ENCODE results near the gene GAA. TPM values are rescaled to one million over a fixed set of nuclear protein-coding genes. Genes with fewer than 3 reads are reported as not detected.

The GAA gene
- total RNA-seq, 1 donor from 2014 or later = 47.7 TPM

DNA sequence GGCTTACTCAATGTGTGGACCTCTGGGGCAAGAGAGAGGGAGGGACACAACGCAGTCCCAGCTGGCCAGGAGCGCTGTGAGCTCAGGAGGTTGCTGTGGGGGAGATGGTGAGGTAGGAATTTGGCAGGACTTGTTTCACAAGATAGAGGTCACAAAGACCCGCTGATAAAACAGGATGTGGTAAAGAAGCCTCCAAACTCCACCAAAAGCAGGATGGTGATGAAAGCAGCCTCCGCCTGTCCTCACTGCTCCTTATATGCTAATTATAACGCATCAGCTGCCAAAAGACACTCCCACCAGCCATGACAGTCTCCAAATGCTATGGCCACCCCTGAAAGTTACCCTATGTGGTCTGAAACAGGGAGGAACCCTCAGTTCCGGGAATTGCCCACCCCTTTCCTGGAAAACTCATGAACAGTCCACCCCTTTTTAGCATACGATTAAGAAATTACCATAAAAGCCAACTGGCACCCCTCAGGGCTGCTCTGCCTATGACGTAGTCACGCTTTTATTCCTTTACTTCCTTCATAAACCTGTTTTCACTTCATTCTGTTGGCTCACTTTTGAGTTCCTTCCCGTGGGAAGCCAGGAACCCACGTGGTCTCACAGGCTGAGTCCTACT lies 50.8 kb downstream of the GAA start:
- FAIRE-seq = no peak
- no peak overlapping the region for H3K4me3 Mint-ChIP-seq (ENCODE audit: unreplicated experiment)
- H3K27ac ChIP-seq (ENCODE audit: low read depth, low read length) = peak overlapping the region; percentile 50

DNA sequence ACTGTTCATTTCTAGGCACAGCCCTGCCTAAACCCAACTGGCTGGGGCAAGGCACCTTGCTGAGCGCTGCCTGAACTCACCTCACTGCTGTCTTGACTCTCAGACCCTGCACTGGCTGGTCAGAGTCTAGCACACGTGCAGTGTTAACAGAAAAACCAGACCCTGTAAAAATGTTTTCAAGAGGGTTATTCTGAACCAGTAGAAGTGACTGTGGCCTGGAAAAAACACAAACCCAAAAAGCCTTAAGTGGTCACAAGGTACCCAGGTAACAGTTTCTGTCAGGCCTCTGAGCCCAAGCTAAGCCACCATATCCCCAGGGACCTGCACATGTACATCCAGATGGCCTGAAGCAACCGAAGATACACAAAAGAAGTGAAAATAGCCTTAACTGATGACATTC lies 51.6 kb downstream of the GAA start:
- no peak for FAIRE-seq

More for the DNA sequence above, 50.8 kb downstream of the GAA start:
- Histone ChIP-seq H3K9me3 (ENCODE audit: insufficient read depth, low read depth, low read length) (peaks cover 5% of the 10 kb centered on the region), H3K9ac (ENCODE audit: low read length) (no peak overlapping the region), H2AFZ (ENCODE audit: low read depth, low read length) (peak overlapping the region; percentile 3), H3K79me2 (ENCODE audit: insufficient read depth, low read length) (peaks cover 10% of the 10 kb centered on the region), H3K4me2 (ENCODE audit: low read length) (peak overlapping the region; percentile 53), H3K36me3 (ENCODE audit: insufficient read depth, low read length) (no peaks in the 10 kb centered on the region), H3K4me1 (ENCODE audit: insufficient read depth, low read length) (peaks cover 14% of the 10 kb centered on the region), H3K4me3 (ENCODE audit: insufficient read depth, low read depth, low read length) (no peak overlapping the region), H3K27me3 (ENCODE audit: insufficient read depth, low read length) (no peaks in the 10 kb centered on the region), H4K20me1 (ENCODE audit: insufficient read depth, low read length) (no peaks in the 10 kb centered on the region)
- H3K27me3 Mint-ChIP-seq (ENCODE audit: low read depth, unreplicated experiment) = no peaks in the 10 kb centered on the region
- peak; percentile 90 for DNase-seq (ENCODE audit: low read depth)
- peaks cover 19% of the 10 kb centered on the region for H3K4me1 Mint-ChIP-seq (ENCODE audit: low read depth, unreplicated experiment)
- TF ChIP-seq EZH2 (IDR thresholded peaks at IDR 0.05; ENCODE audit: insufficient read depth, low read length) = no peak
- TF ChIP-seq, protein P1, sequence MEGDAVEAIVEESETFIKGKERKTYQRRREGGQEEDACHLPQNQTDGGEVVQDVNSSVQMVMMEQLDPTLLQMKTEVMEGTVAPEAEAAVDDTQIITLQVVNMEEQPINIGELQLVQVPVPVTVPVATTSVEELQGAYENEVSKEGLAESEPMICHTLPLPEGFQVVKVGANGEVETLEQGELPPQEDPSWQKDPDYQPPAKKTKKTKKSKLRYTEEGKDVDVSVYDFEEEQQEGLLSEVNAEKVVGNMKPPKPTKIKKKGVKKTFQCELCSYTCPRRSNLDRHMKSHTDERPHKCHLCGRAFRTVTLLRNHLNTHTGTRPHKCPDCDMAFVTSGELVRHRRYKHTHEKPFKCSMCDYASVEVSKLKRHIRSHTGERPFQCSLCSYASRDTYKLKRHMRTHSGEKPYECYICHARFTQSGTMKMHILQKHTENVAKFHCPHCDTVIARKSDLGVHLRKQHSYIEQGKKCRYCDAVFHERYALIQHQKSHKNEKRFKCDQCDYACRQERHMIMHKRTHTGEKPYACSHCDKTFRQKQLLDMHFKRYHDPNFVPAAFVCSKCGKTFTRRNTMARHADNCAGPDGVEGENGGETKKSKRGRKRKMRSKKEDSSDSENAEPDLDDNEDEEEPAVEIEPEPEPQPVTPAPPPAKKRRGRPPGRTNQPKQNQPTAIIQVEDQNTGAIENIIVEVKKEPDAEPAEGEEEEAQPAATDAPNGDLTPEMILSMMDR (IDR thresholded peaks at IDR 0.05; ENCODE audit: insufficient read depth, low read depth, low read length) = no peak
- peaks cover 9% of the 10 kb centered on the region for H3K9me3 Mint-ChIP-seq (ENCODE audit: unreplicated experiment)
- H3K27ac Mint-ChIP-seq (ENCODE audit: unreplicated experiment) = peak overlapping the region; percentile 41
- peaks cover 2% of the 10 kb centered on the region for H3K36me3 Mint-ChIP-seq (ENCODE audit: low read depth, unreplicated experiment)

More for the DNA sequence above, 51.6 kb downstream of the GAA start:
- no peak overlapping the region for H3K4me3 ChIP-seq (ENCODE audit: insufficient read depth, low read depth, low read length)
- H2AFZ ChIP-seq (ENCODE audit: low read depth, low read length) = no peak overlapping the region
- H3K4me2 ChIP-seq (ENCODE audit: low read length) = no peak overlapping the region
- peaks cover 2% of the 10 kb centered on the region for H3K36me3 Mint-ChIP-seq (ENCODE audit: low read depth, unreplicated experiment)
- H3K4me1 ChIP-seq (ENCODE audit: insufficient read depth, low read length) = peaks cover 14% of the 10 kb centered on the region
- H3K27ac Mint-ChIP-seq (ENCODE audit: unreplicated experiment) = no peak overlapping the region
- H3K4me3 Mint-ChIP-seq (ENCODE audit: unreplicated experiment) = no peak overlapping the region
- H3K9me3 Mint-ChIP-seq (ENCODE audit: unreplicated experiment) = peaks cover 12% of the 10 kb centered on the region
- H3K4me1 Mint-ChIP-seq (ENCODE audit: low read depth, unreplicated experiment) = peaks cover 16% of the 10 kb centered on the region
- no peak overlapping the region for H3K9ac ChIP-seq (ENCODE audit: low read length)
- peaks cover 4% of the 10 kb centered on the region for H3K79me2 ChIP-seq (ENCODE audit: insufficient read depth, low read length)
- no peaks in the 10 kb centered on the region for H4K20me1 ChIP-seq (ENCODE audit: insufficient read depth, low read length)
- no peaks in the 10 kb centered on the region for H3K27me3 Mint-ChIP-seq (ENCODE audit: low read depth, unreplicated experiment)
- DNase-seq (ENCODE audit: low read depth) = no peak
- H3K27ac ChIP-seq (ENCODE audit: low read depth, low read length) = no peak overlapping the region
- peaks cover 5% of the 10 kb centered on the region for H3K9me3 ChIP-seq (ENCODE audit: insufficient read depth, low read depth, low read length)
- TF ChIP-seq, protein P1 (IDR thresholded peaks at IDR 0.05; ENCODE audit: insufficient read depth, low read depth, low read length) = no peak
- TF ChIP-seq EZH2 (IDR thresholded peaks at IDR 0.05; ENCODE audit: insufficient read depth, low read length) = no peak
- H3K27me3 ChIP-seq (ENCODE audit: insufficient read depth, low read length) = no peaks in the 10 kb centered on the region
- no peaks in the 10 kb centered on the region for H3K36me3 ChIP-seq (ENCODE audit: insufficient read depth, low read length)
